GM18951 (cell line): Measurements from ENCODE around the gene ANKRD33B.
"Not testable (repeated sequence)": the region's sequence is repeated elsewhere in the genome, so short reads cannot be mapped to it uniquely, and the experiment has no call there.

ENCODE experiments used
- POLR2A ChIP-seq: IDR thresholded peaks from 4 replicates; pipeline ENCODE4 v1.6.1; 2011; ENCODE audit warnings: mild to moderate bottlenecking; ENCODE audit not compliant: insufficient read length, insufficient read depth; ENCODE audit errors: extremely low read depth
- in situ Hi-C: fragments of 300-500 bp; cut with MboI; formaldehyde crosslinking; loops from one replicate; pipeline ENCODE4 v1.12.0; 2022; ENCODE audit warnings: low sequenced_read_pairs, mixed read lengths, inconsistent platforms; ENCODE audit not compliant: unreplicated experiment

The ANKRD33B gene

DNA sequence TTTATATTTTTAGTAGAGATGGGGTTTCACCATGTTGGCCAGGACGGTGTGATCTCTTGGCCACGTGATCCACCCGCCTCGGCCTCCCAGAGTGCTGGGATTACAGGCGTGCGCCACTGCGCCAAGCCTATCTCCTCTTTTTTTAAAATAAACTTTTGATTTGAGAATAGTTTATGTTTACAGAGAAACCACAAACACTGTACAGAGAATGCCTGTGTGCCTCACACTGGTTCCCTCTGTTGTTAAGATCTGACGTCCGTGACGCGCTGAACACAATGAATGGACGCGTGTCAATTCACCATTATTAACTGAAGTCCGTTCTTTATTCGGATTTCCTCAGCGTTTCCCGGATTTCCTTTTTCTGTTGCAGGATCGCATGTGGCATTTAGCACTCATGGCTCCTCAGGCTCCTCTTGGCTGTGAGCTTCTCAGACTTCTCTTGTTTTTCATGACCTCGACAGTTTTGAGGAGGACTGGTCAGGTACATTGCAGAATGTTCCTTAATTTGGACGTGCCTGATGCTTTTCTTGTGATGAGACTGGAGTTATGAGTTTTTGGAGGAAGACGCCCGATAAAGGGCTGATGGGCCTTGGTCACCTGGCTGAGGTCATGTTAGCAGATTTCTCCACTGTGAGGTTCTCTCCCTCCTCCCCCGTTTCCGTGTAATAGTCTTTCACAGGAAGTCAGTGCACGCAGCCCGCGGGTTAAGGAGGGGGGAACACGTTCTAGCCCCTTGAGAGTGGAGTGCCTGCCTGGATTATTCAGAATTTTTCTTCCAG, 69.6 kb downstream of the ANKRD33B start:
- in situ Hi-C loops = no loop called here
- no peak for TF ChIP-seq POLR2A

DNA sequence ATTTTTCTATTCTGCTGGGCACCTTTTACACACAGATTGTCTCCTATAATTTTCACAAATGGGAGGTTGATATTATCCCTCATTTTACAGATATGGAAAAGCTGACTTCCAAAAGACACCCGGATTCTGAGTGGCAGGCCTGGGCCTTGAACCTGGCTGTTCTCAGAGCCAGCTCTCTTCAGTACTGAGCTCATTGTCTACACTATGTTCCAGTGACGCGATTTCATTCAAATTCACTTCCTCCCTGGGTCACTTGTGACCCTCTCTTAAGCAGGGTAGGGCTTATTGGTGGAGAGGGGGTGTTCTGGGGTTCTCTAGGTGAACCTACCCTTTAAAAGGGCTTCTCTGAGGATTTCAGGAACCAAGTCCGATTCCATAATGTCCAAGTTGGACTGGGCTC, 70.2 kb downstream of the ANKRD33B start:
- TF ChIP-seq POLR2A = no peak
- in situ Hi-C loops = no loop called here

DNA sequence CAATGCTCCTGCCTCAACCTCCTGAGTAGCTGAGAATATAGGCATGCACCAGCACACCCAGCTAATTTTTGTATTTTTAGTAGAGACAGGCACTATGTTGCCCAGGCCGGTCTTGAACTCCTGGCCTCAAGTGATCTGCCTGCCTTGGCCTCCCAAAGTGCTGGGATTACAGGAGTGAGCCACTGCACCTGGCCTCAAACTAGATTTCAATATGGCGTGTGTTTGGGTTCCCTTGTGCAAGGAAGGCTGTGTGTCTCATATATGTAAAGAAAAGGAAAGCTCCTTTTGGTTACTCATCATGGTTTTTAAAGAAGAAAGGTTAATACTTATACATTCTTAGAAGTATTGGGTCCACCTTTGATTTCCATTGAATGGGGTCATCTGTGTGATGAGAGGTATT, 70.7 kb downstream of the ANKRD33B start:
- in situ Hi-C loops = no loop called here
- TF ChIP-seq POLR2A = no peak

DNA sequence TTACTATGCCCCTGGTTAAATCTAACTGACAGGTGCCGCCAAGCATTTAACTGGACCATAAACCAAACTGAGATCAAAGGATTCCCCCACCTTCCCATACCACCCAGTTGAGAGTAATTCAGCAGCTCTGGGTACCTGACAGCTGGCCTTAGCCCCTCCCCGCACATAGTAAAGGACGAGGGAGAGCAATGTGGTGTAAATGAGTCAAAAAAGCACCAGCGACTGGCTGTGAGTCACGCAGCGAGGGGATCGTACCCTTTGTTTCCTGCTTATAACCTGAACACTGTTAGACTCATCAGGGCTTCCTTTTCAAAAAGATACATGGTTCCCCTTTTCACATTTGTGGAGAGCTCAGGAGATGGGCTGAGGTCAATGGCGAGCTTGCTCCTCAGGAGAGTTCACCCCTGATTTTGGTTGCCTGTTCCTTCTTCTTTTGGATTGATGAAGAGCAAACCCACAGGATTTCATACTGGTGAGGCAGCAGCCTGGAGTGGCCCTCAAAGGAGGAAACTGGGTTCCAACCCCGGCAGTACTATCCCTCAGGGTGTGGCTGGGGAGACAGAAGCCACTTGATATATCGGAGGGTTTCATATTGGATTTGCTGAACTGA, 71.5 kb downstream of the ANKRD33B start:
- in situ Hi-C loops = no loop called here
- TF ChIP-seq POLR2A = no peak

- TF ChIP-seq POLR2A = peak; percentile 5
- in situ Hi-C loops = no loop called here
Measured at GRCh38 chr5:10635867-10636350, 72.0 kb downstream of the ANKRD33B start.

DNA sequence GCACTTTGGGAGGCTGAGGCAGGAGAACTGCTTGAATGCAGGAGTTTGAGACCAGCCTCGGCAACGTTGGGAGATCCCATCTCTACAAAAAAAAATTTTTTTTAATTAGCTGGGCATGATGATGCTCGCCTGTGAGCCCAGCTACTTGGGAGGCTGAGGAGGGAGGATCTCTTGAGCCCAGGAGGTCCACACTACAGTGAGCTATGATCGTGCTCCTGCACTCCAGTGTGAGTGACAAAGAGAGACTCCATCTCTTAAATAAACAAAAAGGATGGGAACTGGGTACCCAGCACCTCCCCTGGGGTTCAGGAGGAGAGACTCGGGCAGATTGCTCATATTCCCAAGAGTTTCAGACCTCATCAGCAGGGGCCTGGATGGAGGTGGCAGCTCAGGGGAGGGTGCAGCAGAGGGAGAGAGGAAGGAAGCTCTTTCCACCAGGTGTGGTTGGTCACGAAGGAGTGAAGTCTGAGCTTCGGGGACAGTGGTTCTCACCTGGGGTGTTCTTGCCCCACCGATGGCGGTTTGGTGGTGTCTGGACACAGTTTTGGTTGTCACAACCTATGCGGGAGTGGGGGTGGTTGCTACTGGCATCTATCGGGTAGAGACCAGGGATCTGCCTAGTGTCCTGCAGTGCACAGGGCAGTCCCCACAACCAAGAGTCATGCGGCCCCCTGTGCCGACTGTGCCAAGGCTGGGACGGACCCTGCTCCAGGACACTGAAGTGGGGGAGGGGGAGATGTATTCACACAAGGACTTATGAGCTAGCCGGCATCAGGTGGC, 72.7 kb downstream of the ANKRD33B start:
- in situ Hi-C loops = no loop called here
- TF ChIP-seq POLR2A = no peak

- no peak for TF ChIP-seq POLR2A
- in situ Hi-C loops = no loop called here
Measured at GRCh38 chr5:10637944-10638343, 74.1 kb downstream of the ANKRD33B start.

DNA sequence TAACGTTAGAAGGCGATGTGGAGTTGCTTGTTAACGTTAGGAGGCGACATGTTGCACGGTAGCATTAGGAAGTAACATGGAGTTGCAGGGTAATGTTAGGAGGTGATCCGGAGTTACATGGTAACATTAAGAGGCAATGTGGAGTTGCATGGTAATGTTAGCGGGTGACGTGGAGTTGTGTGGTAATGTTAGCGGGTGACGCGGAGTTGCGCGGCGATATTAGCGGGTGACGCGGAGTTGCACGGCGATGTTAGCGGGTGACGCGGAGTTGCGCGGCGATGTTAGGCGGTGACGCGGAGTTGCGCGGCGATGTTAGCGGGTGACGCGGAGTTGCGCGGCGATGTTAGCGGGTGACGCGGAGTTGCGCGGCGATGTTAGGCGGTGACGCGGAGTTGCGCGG, 74.9 kb downstream of the ANKRD33B start:
- in situ Hi-C loops = not testable (repeated sequence)

DNA sequence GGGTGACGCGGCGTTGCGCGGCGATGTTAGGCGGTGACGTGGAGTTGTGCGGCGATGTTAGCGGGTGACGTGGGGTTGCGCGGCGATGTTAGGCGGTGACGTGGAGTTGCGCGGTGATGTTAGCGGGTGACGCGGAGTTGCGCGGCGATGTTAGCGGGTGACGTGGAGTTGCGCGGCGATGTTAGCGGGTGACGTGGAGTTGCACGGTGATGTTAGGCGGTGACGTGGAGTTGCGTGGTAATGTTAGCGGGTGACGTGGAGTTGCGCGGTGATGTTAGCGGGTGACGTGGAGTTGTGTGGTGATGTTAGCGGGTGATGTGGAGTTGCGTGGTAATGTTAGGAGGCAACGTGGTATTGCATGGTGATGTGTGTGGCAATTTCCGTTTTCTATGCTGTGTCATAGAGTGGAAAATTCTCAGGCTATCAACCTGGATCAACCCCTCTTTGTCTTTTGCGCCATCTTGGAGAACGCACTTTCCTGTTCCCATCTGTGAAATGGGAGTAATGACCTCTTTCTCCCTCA, 76.0 kb downstream of the ANKRD33B start:
- in situ Hi-C loops = no loop called here
- no peak for TF ChIP-seq POLR2A

DNA sequence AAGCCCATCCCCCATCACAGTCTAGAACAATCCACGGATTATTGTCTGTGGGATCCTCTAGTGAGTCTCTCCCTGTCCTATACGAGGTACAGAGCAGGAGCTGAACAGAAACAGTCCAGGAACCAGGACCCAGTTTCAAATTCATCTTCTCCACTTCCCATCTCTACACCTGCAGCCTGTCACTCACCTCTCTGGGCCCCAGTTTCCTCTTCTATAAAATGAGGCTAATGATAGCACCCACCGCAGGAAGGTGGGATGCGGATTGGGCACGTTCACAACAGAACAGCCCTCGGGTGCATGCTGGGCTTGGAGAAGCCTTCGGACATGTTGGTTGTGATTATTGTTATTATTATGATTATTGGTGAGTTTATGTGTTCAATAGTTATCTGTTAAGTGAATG, 78.5 kb downstream of the ANKRD33B start:
- in situ Hi-C loops = no loop called here
- no peak for TF ChIP-seq POLR2A

GRCh38 chr5:10644192-10644591, 80.3 kb downstream of the ANKRD33B start:
- no peak for TF ChIP-seq POLR2A
- in situ Hi-C loops = no loop called here

DNA sequence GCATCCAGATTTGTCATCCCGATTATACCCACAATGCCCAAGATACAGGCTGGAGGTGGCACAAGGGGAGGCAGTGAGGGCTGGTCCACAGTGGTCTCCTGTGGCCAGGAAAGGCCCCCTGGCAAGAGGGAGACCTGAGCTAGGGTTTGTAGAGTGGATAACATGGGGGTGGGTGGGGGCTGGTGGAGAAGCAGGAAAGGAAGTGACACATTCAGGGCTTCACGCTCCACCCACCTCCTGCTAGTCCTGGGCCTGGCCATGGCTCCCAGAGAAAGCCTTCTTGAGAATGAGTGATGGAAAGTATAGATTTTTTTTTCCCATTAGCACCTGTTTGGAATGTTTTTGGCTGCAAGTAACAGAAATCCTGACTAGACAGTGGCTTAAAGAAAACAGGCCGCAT, 81.3 kb downstream of the ANKRD33B start:
- no peak for TF ChIP-seq POLR2A
- in situ Hi-C loops = no loop called here

GRCh38 chr5:10645671-10646070, 81.8 kb downstream of the ANKRD33B start:
- in situ Hi-C loops = no loop called here

More at GRCh38 chr5:10645671-10646070, 81.8 kb downstream of the ANKRD33B start:
- TF ChIP-seq POLR2A = no peak
